BLaER1 (cell line): ENCODE results near the gene RRP15.

ENCODE experiments used
- H3K27ac ChIP-seq: shearing (Covaris generic); formaldehyde crosslinking; 2 replicates; pipeline ENCODE4 v1.8.1; 2022
- H3K27me3 ChIP-seq: shearing (Covaris generic); formaldehyde crosslinking; 2 replicates; pipeline ENCODE4 v1.8.1; 2022
- H3K36me3 ChIP-seq: shearing (Covaris generic); formaldehyde crosslinking; 2 replicates; pipeline ENCODE4 v1.8.1; 2022
- H3K4me1 ChIP-seq: shearing (Covaris generic); formaldehyde crosslinking; 2 replicates; pipeline ENCODE4 v1.8.1; 2022
- H3K4me2 ChIP-seq: shearing (Covaris generic); formaldehyde crosslinking; 2 replicates; pipeline ENCODE4 v1.8.1; 2022
- H3K4me3 ChIP-seq: shearing (Covaris generic); formaldehyde crosslinking; 2 replicates; pipeline ENCODE4 v1.8.1; 2022
- H3K9ac ChIP-seq: shearing (Covaris generic); formaldehyde crosslinking; 2 replicates; pipeline ENCODE4 v1.8.1; 2022
- H3K9me3 ChIP-seq: shearing (Covaris generic); formaldehyde crosslinking; 2 replicates; pipeline ENCODE4 v1.8.1; 2022
- H4K20me1 ChIP-seq: shearing (Covaris generic); formaldehyde crosslinking; 2 replicates; pipeline ENCODE4 v1.8.1; 2022
- Cebpa-rat ChIP-seq: shearing (Covaris generic); IDR thresholded peaks from 2 replicates; pipeline ENCODE4 v1.8.1; 2022

Gene RRP15

GRCh38 chr1:218328769-218329168 is 43.7 kb downstream of the RRP15 start:
- Histone ChIP-seq H3K4me1 (no peaks in the 10 kb centered on the region), H4K20me1 (peaks cover 12% of the 10 kb centered on the region; the same call in 1 of the 2 replicates), H3K27me3 (no peaks in the 10 kb centered on the region), H3K4me2 (no peak overlapping the region), H3K27ac (no peak overlapping the region), H3K9ac (no peak overlapping the region), H3K36me3 (peaks cover 11% of the 10 kb centered on the region), H3K4me3 (no peak overlapping the region), H3K9me3 (no peaks in the 10 kb centered on the region)
- TF ChIP-seq Cebpa-rat = no peak

GRCh38 chr1:218330043-218330623 is 45.0 kb downstream of the RRP15 start:
- H4K20me1 ChIP-seq = peaks cover 12% of the 10 kb centered on the region; the same call in 1 of the 2 replicates
- no peaks in the 10 kb centered on the region for H3K9me3 ChIP-seq
- H3K4me1 ChIP-seq = no peaks in the 10 kb centered on the region
- H3K4me2 ChIP-seq = no peak overlapping the region
- H3K27me3 ChIP-seq = no peaks in the 10 kb centered on the region
- TF ChIP-seq Cebpa-rat = no peak
- 0 out of 2 replicates have a peak, but pooled peaks cover 4% of the 10 kb centered on the region for H3K36me3 ChIP-seq
- H3K9ac ChIP-seq = no peak overlapping the region
- H3K4me3 ChIP-seq = no peak overlapping the region
- H3K27ac ChIP-seq = no peak overlapping the region

- H3K9me3 ChIP-seq = no peaks in the 10 kb centered on the region
- H3K9ac ChIP-seq = no peak overlapping the region
- no peaks in the 10 kb centered on the region for H3K4me1 ChIP-seq
- H3K36me3 ChIP-seq = 0 out of 2 replicates have a peak, but pooled peaks cover 4% of the 10 kb centered on the region
- no peaks in the 10 kb centered on the region for H3K27me3 ChIP-seq
- no peak overlapping the region for H3K27ac ChIP-seq
- TF ChIP-seq Cebpa-rat = no peak
- H3K4me2 ChIP-seq = no peak overlapping the region
- peaks cover 10% of the 10 kb centered on the region for H4K20me1 ChIP-seq
- no peak overlapping the region for H3K4me3 ChIP-seq
These were observed 47.3 kb downstream of the RRP15 start for GRCh38 chr1:218332416-218332815.

- H3K36me3 ChIP-seq = 0 out of 2 replicates have a peak, but pooled peaks cover 4% of the 10 kb centered on the region
- no peaks in the 10 kb centered on the region for H3K9me3 ChIP-seq
- H3K4me2 ChIP-seq = no peak overlapping the region
- H3K27ac ChIP-seq = no peak overlapping the region
- H3K27me3 ChIP-seq = no peaks in the 10 kb centered on the region
- TF ChIP-seq Cebpa-rat = no peak
- no peak overlapping the region for H3K9ac ChIP-seq
- H3K4me1 ChIP-seq = no peaks in the 10 kb centered on the region
- no peak overlapping the region for H3K4me3 ChIP-seq
- H4K20me1 ChIP-seq = peaks cover 5% of the 10 kb centered on the region; the same call in 1 of the 2 replicates
These were observed 51.2 kb downstream of the RRP15 start for GRCh38 chr1:218336328-218336727.

- Histone ChIP-seq H3K36me3 (no peaks in the 10 kb centered on the region), H3K27me3 (peaks cover 19% of the 10 kb centered on the region), H4K20me1 (peaks cover 7% of the 10 kb centered on the region; the same call in 1 of the 2 replicates), H3K4me1 (no peaks in the 10 kb centered on the region), H3K9me3 (no peaks in the 10 kb centered on the region), H3K27ac (no peak overlapping the region), H3K4me2 (no peak overlapping the region), H3K4me3 (no peak overlapping the region), H3K9ac (no peak overlapping the region)
- no peak for TF ChIP-seq Cebpa-rat
These were observed 54.3 kb downstream of the RRP15 start for GRCh38 chr1:218339267-218339831.

GRCh38 chr1:218341325-218341724 is 56.2 kb downstream of the RRP15 start:
- Histone ChIP-seq H4K20me1 (peaks cover 26% of the 10 kb centered on the region), H3K27ac (no peak overlapping the region), H3K4me3 (no peak overlapping the region), H3K27me3 (peaks cover 38% of the 10 kb centered on the region), H3K4me1 (peaks cover 18% of the 10 kb centered on the region), H3K4me2 (no peak overlapping the region), H3K36me3 (no peaks in the 10 kb centered on the region), H3K9me3 (no peaks in the 10 kb centered on the region), H3K9ac (no peak overlapping the region)
- TF ChIP-seq Cebpa-rat = no peak

- TF ChIP-seq Cebpa-rat = no peak
- Histone ChIP-seq H3K27me3 (peaks cover 46% of the 10 kb centered on the region), H4K20me1 (peaks cover 29% of the 10 kb centered on the region), H3K4me3 (no peak overlapping the region), H3K27ac (no peak overlapping the region), H3K9ac (no peak overlapping the region), H3K4me2 (no peak overlapping the region), H3K4me1 (peaks cover 26% of the 10 kb centered on the region), H3K9me3 (no peaks in the 10 kb centered on the region), H3K36me3 (no peaks in the 10 kb centered on the region)
These were observed 57.0 kb downstream of the RRP15 start for GRCh38 chr1:218342091-218342490.

GRCh38 chr1:218344814-218345672 is 60.0 kb downstream of the RRP15 start, which contains the start of gene TGFB2:
Gene TGFB2, plus strand, starts transcription at chr1:218345336. Its CDS starts 1,366 bp downstream, at chr1:218346702.
- H4K20me1 ChIP-seq = peaks cover 47% of the 10 kb centered on the region
- peaks cover 76% of the 10 kb centered on the region for H3K27me3 ChIP-seq
- no peak within 1 kb of the TSS for H3K27ac ChIP-seq
- no peaks in the 10 kb centered on the region for H3K36me3 ChIP-seq
- TF ChIP-seq Cebpa-rat = no peak
- no peaks in the 10 kb centered on the region for H3K9me3 ChIP-seq
- peak within 1 kb of the TSS; percentile 31; the same call in 1 of the 2 replicates for H3K9ac ChIP-seq
- H3K4me2 ChIP-seq = peak within 1 kb of the TSS; percentile 88
- H3K4me1 ChIP-seq = peaks cover 33% of the 10 kb centered on the region
- peak within 1 kb of the TSS; percentile 66 for H3K4me3 ChIP-seq

- H3K27ac ChIP-seq = no peak overlapping the region
- H3K4me3 ChIP-seq = peak overlapping the region; percentile 66
- no peaks in the 10 kb centered on the region for H3K9me3 ChIP-seq
- H3K36me3 ChIP-seq = no peaks in the 10 kb centered on the region
- no peak for TF ChIP-seq Cebpa-rat
- peaks cover 82% of the 10 kb centered on the region for H3K27me3 ChIP-seq
- H4K20me1 ChIP-seq = peaks cover 47% of the 10 kb centered on the region
- H3K9ac ChIP-seq = peak overlapping the region; percentile 31; the same call in 1 of the 2 replicates
- H3K4me1 ChIP-seq = peaks cover 41% of the 10 kb centered on the region
- H3K4me2 ChIP-seq = peak overlapping the region; percentile 88
These were observed 60.7 kb downstream of the RRP15 start for GRCh38 chr1:218345673-218346390.
